GM18499 (cell line): ENCODE measurements around the gene SLC12A3.

Source experiments
- ATAC-seq: cut with Tn5 transposase; IDR thresholded peaks from one replicate; pipeline ENCODE4 v1.9.1; 2021; ENCODE audit warnings: moderate number of reproducible peaks; ENCODE audit not compliant: insufficient read depth, unreplicated experiment

Gene SLC12A3

GRCh38 chr16:56864960-56865359 is at the start of gene SLC12A3:
TSS of gene SLC12A3 (plus strand) at chr16:56865207. CDS start at chr16:56865236, 29 bp downstream.
- no peak for ATAC-seq

- ATAC-seq: no peak
Measured at GRCh38 chr16:56815721-56816120, 49.3 kb upstream of the SLC12A3 start.

- ATAC-seq: no peak
Measured at GRCh38 chr16:56817056-56817455, 48.0 kb upstream of the SLC12A3 start.

DNA sequence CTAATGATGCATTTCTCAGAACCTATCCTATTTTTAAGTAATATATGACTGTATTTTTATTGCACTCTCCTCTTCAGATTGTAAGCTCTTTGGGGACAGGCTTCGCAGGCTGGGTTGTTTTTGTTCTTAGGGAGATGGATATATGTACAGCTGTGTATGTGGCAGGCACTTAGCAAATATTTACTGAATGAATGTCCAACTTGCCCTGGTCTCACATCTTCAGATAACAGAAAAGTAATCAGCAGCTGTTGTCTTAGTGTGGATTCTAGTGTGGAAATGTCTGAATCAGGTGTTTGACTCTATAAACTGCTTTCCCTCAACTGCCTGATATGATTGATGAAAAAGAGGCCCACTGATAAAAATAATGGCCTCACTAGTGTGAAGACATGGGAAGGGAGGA is 47.1 kb upstream of the SLC12A3 start:
- no peak for ATAC-seq

GRCh38 chr16:56823081-56823733 is 41.8 kb upstream of the SLC12A3 start:
- no peak for ATAC-seq

GRCh38 chr16:56824331-56824730 is 40.7 kb upstream of the SLC12A3 start:
- no peak for ATAC-seq

- no peak for ATAC-seq
Measured at GRCh38 chr16:56824804-56825203, 40.2 kb upstream of the SLC12A3 start.

DNA sequence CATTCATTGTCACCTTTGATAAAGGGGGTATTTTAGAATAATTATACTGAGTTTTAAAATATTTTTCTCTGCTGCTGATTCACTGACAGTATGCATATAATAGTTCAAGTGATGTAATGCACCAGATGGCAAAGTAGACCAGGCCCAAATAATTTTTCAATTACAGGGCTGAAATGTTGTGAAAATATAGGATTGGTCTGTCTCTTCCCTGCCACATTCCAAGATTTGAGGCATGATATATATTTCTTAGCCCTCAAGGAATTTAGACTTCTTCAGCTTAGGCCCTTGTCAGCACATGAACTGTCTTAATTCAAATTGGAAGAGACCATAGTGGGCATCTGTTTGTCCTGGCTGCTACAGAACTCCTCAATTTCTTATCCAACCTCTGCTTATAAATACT is 39.2 kb upstream of the SLC12A3 start:
- no peak for ATAC-seq

DNA sequence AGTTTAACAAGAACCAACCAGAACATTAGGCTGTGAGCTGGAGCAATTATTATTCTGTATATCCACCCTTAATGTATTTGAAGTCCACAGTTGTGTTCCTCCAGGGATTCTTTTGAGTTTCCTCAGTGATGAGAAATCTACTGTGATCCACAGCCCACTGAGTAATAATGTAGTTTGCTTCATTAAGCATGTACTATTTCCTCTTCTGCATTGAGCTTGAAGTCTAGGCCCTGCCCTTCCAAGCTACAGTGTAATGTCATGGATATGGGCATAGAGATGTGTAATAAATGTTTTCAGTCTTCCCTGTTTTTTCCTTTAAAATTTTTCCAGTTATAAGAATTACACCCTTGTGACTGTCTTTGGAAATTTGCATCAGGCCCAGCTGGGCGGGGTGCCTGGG is 36.4 kb upstream of the SLC12A3 start:
- no peak for ATAC-seq

DNA sequence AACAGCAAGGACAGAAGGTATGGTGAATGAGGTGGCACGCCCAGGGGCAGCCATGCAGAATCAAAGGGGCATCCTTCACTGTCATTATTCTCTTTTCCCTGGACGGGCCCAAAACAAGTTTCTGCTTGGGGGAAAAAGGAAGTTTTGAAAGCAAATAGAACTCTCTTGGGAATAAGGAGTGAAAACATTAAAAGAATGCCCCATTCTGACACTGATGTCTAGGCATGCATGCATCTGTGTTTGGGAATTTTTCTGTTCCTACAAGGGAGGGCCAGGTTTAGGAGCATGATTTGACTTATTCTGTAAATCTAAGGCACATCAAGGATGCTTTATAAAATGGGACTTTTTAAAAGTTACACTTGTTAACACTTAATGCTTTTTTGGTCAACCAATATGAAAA is 34.3 kb upstream of the SLC12A3 start:
- ATAC-seq: no peak

DNA sequence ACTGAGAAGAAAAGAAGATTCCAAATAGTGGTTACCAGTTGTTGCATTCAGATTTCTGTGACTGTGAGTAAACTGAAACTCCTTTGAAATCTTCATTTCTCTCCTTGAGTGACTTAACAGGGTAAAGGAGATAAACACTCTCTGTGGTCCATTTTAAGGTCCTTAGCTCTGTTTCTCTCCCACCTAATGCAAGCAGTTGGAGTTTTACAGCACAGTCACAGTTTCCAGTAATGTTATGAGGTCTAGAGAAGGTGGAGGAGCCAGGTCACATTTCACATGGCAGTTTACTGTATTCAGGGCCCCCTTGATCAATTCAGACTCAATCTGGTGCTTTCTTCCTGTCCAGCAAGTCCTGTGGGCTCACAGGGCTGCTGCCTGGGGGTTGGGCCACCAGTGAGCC is 32.2 kb upstream of the SLC12A3 start:
- ATAC-seq: no peak

GRCh38 chr16:56833243-56833970 is 31.6 kb upstream of the SLC12A3 start:
- no peak for ATAC-seq

GRCh38 chr16:56835320-56835719 is 29.7 kb upstream of the SLC12A3 start:
- no peak for ATAC-seq

GRCh38 chr16:56836410-56837230 is 28.4 kb upstream of the SLC12A3 start:
- ATAC-seq: no peak

DNA sequence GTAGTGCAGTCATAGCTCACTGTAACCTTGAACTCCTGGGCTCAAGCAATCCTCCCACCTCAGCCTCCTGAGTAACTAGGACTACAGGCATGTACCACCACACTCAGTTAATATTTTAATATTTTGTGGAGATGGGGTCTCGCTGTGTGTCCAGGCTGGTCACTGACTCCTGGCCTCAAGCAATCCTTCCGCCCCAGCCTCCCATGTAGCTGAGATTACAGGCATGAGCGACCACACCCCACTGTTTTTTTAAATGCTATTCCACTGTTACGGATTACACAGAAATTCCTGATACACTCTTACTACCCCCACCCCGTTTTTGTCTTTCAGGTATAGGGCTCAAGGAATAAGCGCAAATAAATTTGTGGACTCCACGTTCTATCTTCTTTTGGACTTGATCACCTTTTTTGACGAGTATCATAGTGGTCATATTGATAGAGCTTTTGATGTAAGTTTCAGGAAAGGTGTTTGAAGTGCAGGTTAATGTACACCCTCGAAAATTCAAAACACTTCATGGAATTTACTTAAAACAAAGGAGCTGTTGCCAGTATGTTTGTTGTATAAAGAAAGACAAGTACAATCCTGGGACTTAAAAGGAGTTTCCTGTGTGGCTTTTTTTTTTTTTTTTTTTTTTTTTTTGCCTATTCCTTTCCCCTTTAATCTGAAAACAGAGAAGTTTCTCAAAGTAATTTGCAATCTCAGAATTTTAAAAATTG is 26.2 kb upstream of the SLC12A3 start:
- no peak for ATAC-seq

GRCh38 chr16:56841233-56841632 is 23.8 kb upstream of the SLC12A3 start:
- ATAC-seq: no peak

DNA sequence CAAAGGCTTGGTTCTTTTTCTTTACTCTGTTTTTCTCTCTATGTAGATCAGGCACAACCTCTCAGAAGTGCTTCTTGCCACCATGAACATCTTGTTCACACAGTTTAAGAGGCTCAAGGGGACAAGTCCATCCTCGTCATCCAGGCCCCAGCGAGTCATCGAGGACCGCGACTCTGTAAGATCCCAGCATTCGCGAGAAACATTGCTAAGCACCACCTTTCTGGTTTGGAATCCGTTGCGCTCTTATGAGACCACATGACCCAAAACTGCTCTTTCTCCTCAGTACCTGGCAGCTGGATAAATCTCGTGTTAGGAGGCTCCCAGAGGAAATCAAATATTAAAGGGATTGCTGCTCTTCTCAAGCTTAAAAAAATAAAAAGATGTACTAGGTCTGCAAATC is 23.3 kb upstream of the SLC12A3 start:
- no peak for ATAC-seq

DNA sequence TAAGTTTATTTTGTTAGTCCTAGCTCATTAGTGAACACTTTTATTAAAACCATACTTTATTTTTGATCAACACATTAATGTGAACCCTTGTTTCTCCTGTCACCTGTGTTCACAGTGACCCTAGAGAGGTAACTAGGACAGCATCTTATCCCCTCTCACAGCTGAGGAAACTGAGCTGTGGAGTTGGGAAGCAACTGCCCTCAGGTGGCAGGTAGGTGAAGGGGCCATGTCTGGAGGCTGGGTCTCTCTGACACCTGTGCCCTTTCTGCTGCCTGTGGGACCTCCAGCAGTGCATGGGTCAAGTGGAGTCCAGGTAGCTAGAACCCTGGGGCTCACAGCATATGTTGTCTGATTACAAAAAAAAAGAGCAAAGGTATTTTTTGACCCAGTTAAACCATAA is 22.9 kb upstream of the SLC12A3 start:
- ATAC-seq: no peak

DNA sequence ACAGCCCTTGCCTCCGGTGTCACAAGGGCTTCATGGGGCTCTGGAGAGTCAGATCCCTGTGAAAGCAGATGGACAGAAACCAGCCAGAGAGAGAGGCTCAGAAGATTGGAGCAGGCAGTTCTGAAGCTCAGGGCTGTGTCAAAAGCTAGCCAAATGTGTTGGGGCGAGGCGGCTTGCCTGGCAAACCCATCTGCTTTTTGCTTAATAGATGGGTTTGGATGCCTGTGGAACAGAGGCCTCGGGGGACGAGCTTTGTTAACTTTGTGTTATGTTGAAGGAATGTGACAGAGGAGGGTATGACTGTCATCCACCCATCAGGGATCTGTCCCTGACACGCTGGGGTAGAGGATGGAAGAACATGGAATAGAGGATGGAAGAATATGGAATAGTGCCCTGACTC is 21.0 kb upstream of the SLC12A3 start:
- no peak for ATAC-seq

DNA sequence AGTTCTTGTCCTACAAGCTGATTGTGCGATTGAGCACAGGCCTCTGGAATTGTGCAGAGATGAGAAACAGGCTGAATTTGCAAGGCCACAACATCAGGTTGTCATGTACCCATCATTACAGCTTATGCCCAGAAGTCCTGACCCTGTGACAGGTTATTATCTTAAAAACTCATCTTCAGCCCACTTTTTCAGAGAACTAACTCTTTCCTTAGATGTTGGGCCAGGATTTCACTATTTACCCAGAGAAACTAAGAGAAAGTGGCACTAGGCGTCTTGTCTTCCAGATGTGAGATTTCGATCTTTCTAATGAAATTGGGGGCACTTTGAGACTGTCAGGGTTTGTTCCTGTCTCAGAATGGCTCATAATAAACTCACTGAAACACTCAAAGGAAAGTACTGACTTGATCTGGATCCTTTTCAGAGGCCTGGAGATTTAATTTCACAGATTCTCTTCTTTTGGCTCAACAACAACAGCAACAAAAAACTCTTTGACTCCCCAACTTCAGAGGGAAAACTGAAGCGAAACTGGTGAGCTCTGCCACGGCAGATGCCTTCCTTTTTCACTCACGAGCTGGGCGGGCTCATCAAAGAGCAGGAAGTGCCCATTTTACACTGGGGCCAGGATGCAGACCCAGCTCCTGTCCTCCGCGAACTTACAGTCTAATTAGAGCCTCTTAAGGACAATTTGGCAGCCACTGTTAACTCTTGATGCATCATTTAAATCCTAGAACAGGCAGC is 17.7 kb upstream of the SLC12A3 start:
- ATAC-seq: no peak
